ENCODE results near the gene RNF114.

Gene RNF114

GRCh38 chr20:49904440-49905214 is 31.6 kb upstream of the RNF114 start:
- DNase-seq: no peak

- no peak for DNase-seq
These were observed 30.6 kb upstream of the RNF114 start for GRCh38 chr20:49905415-49906091.

- DNase-seq: no peak
These were observed 30.0 kb upstream of the RNF114 start for GRCh38 chr20:49906101-49906604.

GRCh38 chr20:49906615-49907154 is 29.5 kb upstream of the RNF114 start:
- DNase-seq: no peak

GRCh38 chr20:49907405-49908257 is 28.6 kb upstream of the RNF114 start:
- no peak for DNase-seq

- no peak for DNase-seq
These were observed 28.0 kb upstream of the RNF114 start for GRCh38 chr20:49908258-49908565.

GRCh38 chr20:49909499-49910339 is 26.5 kb upstream of the RNF114 start:
- DNase-seq: no peak

- DNase-seq: no peak
These were observed 25.9 kb upstream of the RNF114 start for GRCh38 chr20:49910340-49910706.

GRCh38 chr20:49913399-49914047 is 22.7 kb upstream of the RNF114 start:
- no peak for DNase-seq

GRCh38 chr20:49914310-49915117 is 21.7 kb upstream of the RNF114 start:
- DNase-seq: no peak

GRCh38 chr20:49915118-49915379 is 21.1 kb upstream of the RNF114 start:
- DNase-seq: no peak

GRCh38 chr20:49915380-49916145 is 20.6 kb upstream of the RNF114 start, which contains the start of gene SPATA2:
SPATA2 (minus strand) TSS chr20:49915529; CDS start chr20:49908490, 7,039 bp downstream.
- DNase-seq: peak; percentile 92

GRCh38 chr20:49916146-49917002 is 19.8 kb upstream of the RNF114 start:
- DNase-seq: peak; percentile 38

- no peak for DNase-seq
These were observed 17.8 kb upstream of the RNF114 start for GRCh38 chr20:49918446-49918845.

- DNase-seq: no peak
These were observed 17.2 kb upstream of the RNF114 start for GRCh38 chr20:49919009-49919408.

GRCh38 chr20:49919461-49919860 is 16.7 kb upstream of the RNF114 start:
- no peak for DNase-seq

- DNase-seq: no peak
These were observed 11.9 kb upstream of the RNF114 start for GRCh38 chr20:49924247-49924646.

- no peak for DNase-seq
These were observed 10.2 kb upstream of the RNF114 start for GRCh38 chr20:49925901-49926454.
